ENCODE results near the gene MRC2. TPM values are rescaled to one million over a fixed set of nuclear protein-coding genes. Genes with fewer than 3 reads are reported as not detected.

MRC2 gene
- total RNA-seq, 1 experiment from 2014 or later, result 10.7 TPM

DNA sequence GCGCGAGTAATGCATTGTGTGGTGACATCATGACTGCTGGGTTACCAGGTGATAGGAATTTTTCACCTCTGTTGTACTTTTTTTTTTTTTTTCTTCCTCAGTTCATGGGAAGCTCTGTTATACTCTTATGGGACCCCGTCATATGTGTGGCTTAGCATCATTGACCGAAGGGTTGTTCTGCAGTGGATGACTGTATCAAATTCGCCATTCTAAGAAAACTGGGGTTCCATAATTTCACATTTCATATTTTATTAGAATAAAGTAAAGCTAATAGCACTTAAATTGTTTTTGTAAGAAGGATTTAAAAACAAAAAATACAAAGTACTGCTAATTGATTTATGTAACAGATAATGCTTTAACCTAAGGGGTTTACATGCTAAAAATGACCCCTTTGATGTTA, 32.0 kb upstream of the MRC2 start:
- intact Hi-C loops (cut with micrococcal nuclease), result no loop called here

More for the DNA sequence above, 32.0 kb upstream of the MRC2 start:
- H3K4me1 ChIP-seq (ENCODE audit: control insufficient read depth in 1 of 2, insufficient read depth in 2 of 2, low read length in 2 of 2), result no peaks in the 10 kb centered on the region
- no peaks in the 10 kb centered on the region for H4K20me1 ChIP-seq (ENCODE audit: insufficient read depth)
- H3K4me2 ChIP-seq (ENCODE audit: low read length), result no peak overlapping the region
- no peaks in the 10 kb centered on the region for H3K79me2 ChIP-seq (ENCODE audit: insufficient read depth, low read length)
- DNase-seq (ENCODE audit: low read depth, low spot score) (no peak), ATAC-seq (no peak)
- TF ChIP-seq SRF (IDR thresholded peaks at IDR 0.05; ENCODE audit: low read depth), result no peak
- no peak for TF ChIP-seq EZH2 (IDR thresholded peaks at IDR 0.05)
- TF ChIP-seq, protein P1, sequence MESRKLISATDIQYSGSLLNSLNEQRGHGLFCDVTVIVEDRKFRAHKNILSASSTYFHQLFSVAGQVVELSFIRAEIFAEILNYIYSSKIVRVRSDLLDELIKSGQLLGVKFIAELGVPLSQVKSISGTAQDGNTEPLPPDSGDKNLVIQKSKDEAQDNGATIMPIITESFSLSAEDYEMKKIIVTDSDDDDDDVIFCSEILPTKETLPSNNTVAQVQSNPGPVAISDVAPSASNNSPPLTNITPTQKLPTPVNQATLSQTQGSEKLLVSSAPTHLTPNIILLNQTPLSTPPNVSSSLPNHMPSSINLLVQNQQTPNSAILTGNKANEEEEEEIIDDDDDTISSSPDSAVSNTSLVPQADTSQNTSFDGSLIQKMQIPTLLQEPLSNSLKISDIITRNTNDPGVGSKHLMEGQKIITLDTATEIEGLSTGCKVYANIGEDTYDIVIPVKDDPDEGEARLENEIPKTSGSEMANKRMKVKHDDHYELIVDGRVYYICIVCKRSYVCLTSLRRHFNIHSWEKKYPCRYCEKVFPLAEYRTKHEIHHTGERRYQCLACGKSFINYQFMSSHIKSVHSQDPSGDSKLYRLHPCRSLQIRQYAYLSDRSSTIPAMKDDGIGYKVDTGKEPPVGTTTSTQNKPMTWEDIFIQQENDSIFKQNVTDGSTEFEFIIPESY (IDR thresholded peaks at IDR 0.05; ENCODE audit: extremely low read depth, insufficient replicate concordance, low read length), result no peak
- no peak for TF ChIP-seq CBX3 (IDR thresholded peaks at IDR 0.05; ENCODE audit: low read depth)
- TF ChIP-seq, protein P2, sequence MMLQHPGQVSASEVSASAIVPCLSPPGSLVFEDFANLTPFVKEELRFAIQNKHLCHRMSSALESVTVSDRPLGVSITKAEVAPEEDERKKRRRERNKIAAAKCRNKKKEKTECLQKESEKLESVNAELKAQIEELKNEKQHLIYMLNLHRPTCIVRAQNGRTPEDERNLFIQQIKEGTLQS (IDR thresholded peaks at IDR 0.05), result no peak
- TF ChIP-seq RAD21 (IDR thresholded peaks at IDR 0.05; ENCODE audit: low read depth), result no peak
- no peak for TF ChIP-seq FOSL1 (IDR thresholded peaks at IDR 0.05; ENCODE audit: low read depth)
- no peak for TF ChIP-seq CTCF (IDR thresholded peaks at IDR 0.05 in 2 of 3, conservative IDR thresholded peaks at IDR 0.05 in 1 of 3; ENCODE audit: borderline replicate concordance in 1 of 3, insufficient read depth in 1 of 3, low read depth in 2 of 3, low read length in 2 of 3)
- no peak for TF ChIP-seq CEBPB (IDR thresholded peaks at IDR 0.05; ENCODE audit: low read depth)
- no peak for TF ChIP-seq EGR1 (IDR thresholded peaks at IDR 0.05; ENCODE audit: low read depth)
- TF ChIP-seq POLR2A (IDR thresholded peaks at IDR 0.05; ENCODE audit: borderline replicate concordance, extremely low read depth, insufficient read depth, insufficient read length), result no peak
- TF ChIP-seq SP1 (IDR thresholded peaks at IDR 0.05; ENCODE audit: low read depth), result no peak
- TF ChIP-seq EZH2phosphoT487 (IDR thresholded peaks at IDR 0.05; ENCODE audit: borderline replicate concordance), result no peak
- TF ChIP-seq ELF1 (IDR thresholded peaks at IDR 0.05; ENCODE audit: borderline replicate concordance, low read depth), result no peak
- TF ChIP-seq POLR2AphosphoS5 (IDR thresholded peaks at IDR 0.05; ENCODE audit: low read depth, low read length), result no peak
- no peak for TF ChIP-seq ZFX (IDR thresholded peaks at IDR 0.05)
- TF ChIP-seq TCF7L2 (IDR thresholded peaks at IDR 0.05; ENCODE audit: borderline replicate concordance, extremely low read depth, insufficient read depth, insufficient read length), result no peak
- TF ChIP-seq SIN3A (IDR thresholded peaks at IDR 0.05; ENCODE audit: low read depth), result no peak
- no peak for TF ChIP-seq ZNF274 (IDR thresholded peaks at IDR 0.05; ENCODE audit: low read depth, low read length)
- no peaks in the 10 kb centered on the region for H3K27me3 ChIP-seq (ENCODE audit: insufficient read depth, low read length)
- H3K9ac ChIP-seq (ENCODE audit: low read length), result no peak overlapping the region
- no peaks in the 10 kb centered on the region for H3K9me2 ChIP-seq (ENCODE audit: insufficient read depth)
- RAD21 ChIA-PET (ENCODE audit: low non-redundant PET in 1 of 2, low total read pairs in 2 of 2, uncharacterized antibody in 2 of 2, unreplicated experiment in 2 of 2), result no interaction called here
- H3K27ac ChIP-seq (ENCODE audit: low read depth, low read length), result no peak overlapping the region
- no TSS peak for BruUV-seq (replicated peaks)
- CTCF ChIA-PET, result no interaction called here
- peaks cover 18 to 23% of the 10 kb centered on the region in 2 experiments for H3K36me3 ChIP-seq (ENCODE audit: control insufficient read depth in 1 of 2, insufficient read depth in 2 of 2, low read length in 2 of 2)
- POLR2A ChIA-PET, result no interaction called here
- H2AFZ ChIP-seq (ENCODE audit: low read depth, low read length, poor library complexity, severe bottlenecking), result no peak overlapping the region
- H3K9me3 ChIP-seq (ENCODE audit: control insufficient read depth in 1 of 2, insufficient read depth in 1 of 2, low read depth in 1 of 2, low read length in 2 of 2), result peaks cover 0 to 5% of the 10 kb centered on the region in 2 experiments; a peak in 1 of 4 replicates
- H3K4me3 ChIP-seq (replicated peaks in 1 of 2; ENCODE audit: low read depth in 1 of 2, low read length in 2 of 2), result no peak overlapping the region
